Esophagus (tissue), 2 donors: ENCODE results near the gene SMURF1. TPM values are rescaled to one million over a fixed set of nuclear protein-coding genes. Genes with fewer than 3 reads are reported as not detected.
"Not testable (repeated sequence)": the region's sequence is repeated elsewhere in the genome, so short reads cannot be mapped to it uniquely, and the experiment has no call there.

Experiments
- H3K27ac ChIP-seq, 2 donors: one replicate each; pipeline ENCODE4 v1.5.1; 2013; ENCODE audit warnings: low read depth in 2 of 2, mild to moderate bottlenecking in 2 of 2, inconsistent platforms in 1 of 2, low read length in 1 of 2, moderate library complexity in 1 of 2
- H3K27me3 ChIP-seq, 2 donors: one replicate each; pipeline ENCODE4 v1.6.1; 2013; ENCODE audit warnings: low read length in 2 of 2, control low read depth in 1 of 2, mild to moderate bottlenecking in 1 of 2; ENCODE audit not compliant: insufficient read depth in 2 of 2, control insufficient read depth in 1 of 2
- H3K36me3 ChIP-seq, 2 donors: one replicate each; pipeline ENCODE4 v1.6.1; 2013; ENCODE audit warnings: low read length in 1 of 2; ENCODE audit not compliant: control insufficient read depth in 2 of 2, insufficient read depth in 2 of 2
- H3K4me1 ChIP-seq, 2 donors: one replicate each; pipeline ENCODE4 v1.6.1; 2013; ENCODE audit warnings: low read length in 1 of 2; ENCODE audit not compliant: control insufficient read depth in 2 of 2, insufficient read depth in 2 of 2
- H3K4me3 ChIP-seq, 2 donors: one replicate each; pipeline ENCODE4 v1.5.1; 2013; ENCODE audit warnings: low read length in 2 of 2, mild to moderate bottlenecking in 2 of 2, low read depth in 1 of 2, moderate library complexity in 1 of 2
- H3K9me3 ChIP-seq, 2 donors: one replicate each; pipeline ENCODE4 v1.6.1; 2013; ENCODE audit warnings: mild to moderate bottlenecking in 2 of 2, low read depth in 1 of 2, low read length in 1 of 2, moderate library complexity in 1 of 2; ENCODE audit not compliant: control insufficient read depth in 2 of 2, insufficient read depth in 1 of 2
- WGBS, 2 donors: extraction: QIAGEN DNeasy Blood & Tissue Kit; methylation state at CpG; one replicate each; pipeline ENCODE4 v1.1.7; 2013; 5-methylcytosine and 5-hydroxymethylcytosine counted together
- polyA plus RNA-seq, 2 donors: library from polyadenylated mRNA; stranded (reverse); fragments of 200-250 nt; gene quantifications; one replicate each; pipeline ENCODE4 v1.2.3, GENCODE V29; 2013
- donor health status: healthy with polysubstance abuse.
- donor health status: Bipolar disorder and iron deficiency.

Gene SMURF1
- polyA plus RNA-seq, 2 donors: 11.7 to 12.9 TPM

DNA sequence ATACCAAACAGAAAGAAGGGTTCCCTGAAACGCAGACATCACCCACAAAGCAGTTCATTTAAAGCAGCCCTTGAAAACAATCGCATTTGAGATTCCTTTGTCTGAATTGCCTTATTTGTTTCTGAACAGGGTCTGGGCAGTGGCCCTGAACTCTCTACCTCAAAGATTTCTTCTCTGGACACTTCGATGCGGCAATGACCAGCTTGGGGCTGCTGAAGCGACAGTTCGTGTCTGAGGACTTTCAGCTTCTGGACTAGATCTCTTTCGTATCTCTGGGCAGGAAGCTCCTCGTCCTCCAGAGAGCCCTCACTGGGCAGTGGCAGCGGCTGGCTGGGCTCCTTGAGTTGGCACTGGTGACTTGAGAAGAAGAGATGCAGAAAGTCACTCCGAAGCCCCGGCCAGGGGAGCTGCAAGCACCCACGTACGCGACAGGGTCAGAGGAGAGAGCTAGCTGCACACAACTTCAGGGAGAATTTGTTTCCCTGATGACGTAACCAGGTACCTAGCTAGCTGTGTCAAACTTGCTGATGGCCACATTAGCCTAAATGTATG is 96.3 kb downstream of the SMURF1 start:
- Histone ChIP-seq H3K27ac (no peak overlapping the region), H3K36me3 (peaks cover 28 to 39% of the 10 kb centered on the region in 2 donors), H3K4me1 (no peaks in the 10 kb centered on the region), H3K4me3 (no peak overlapping the region), H3K9me3 (no peaks in the 10 kb centered on the region), H3K27me3 (no peaks in the 10 kb centered on the region)
- 93% methylated on average over 15 of the region's 15 CpGs for WGBS, 2 donors

- Histone ChIP-seq H3K9me3 (no peaks in the 10 kb centered on the region), H3K4me3 (no peak overlapping the region), H3K4me1 (no peaks in the 10 kb centered on the region), H3K27ac (no peak overlapping the region), H3K27me3 (no peaks in the 10 kb centered on the region), H3K36me3 (peaks cover 25 to 33% of the 10 kb centered on the region in 2 donors)
- WGBS, 2 donors: 89 to 92% methylated on average over 8 of the region's 8 CpGs
These were observed 97.2 kb downstream of the SMURF1 start for GRCh38 chr7:99046722-99047121.

DNA sequence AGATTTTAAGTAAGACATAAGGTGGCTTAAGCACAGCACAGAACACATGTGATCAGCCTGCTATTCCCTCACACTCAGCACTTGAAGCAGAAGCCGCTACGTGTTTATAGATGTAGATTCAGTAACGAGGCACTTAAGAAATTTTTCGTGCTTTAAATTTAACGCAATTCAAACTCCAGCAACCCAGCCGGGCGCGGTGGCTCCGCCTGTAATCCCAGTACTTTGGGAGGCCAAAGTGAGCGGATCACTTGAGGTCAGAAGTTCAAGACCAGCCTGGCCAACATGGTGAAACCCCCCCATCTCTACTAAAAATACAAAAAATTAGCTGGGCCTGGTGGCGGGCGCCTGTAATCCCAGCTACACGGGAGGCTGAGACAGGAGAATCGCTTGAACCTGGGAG is 97.6 kb downstream of the SMURF1 start:
- not testable (repeated sequence) for H3K4me1 ChIP-seq, H3K9me3 ChIP-seq, H3K4me3 ChIP-seq, H3K27ac ChIP-seq, H3K27me3 ChIP-seq
- H3K36me3 ChIP-seq: peaks cover 24 to 37% of the 10 kb centered on the region in 2 donors
- 87 to 90% methylated on average over 14 of the region's 14 CpGs for WGBS, 2 donors

DNA sequence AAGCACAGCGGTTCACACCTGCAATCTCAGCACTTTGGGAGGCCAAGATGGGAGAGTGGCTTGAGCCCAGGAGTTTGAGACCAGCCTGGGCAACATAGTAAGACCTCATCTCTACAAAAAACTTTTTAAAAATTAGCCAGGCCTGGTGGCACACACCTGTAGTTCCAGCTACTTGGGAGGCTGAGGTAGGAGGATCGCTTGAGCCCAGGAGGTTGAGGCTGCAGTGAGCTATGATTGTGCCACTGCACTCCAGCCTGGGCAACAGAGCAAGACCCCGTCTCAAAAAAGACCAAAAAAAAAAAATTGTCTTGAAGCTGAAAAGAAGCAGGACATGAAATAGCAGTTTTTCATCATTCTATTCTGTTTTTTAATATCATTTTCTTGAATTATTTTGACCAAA is 99.0 kb downstream of the SMURF1 start:
- not testable (repeated sequence) for H3K9me3 ChIP-seq, H3K27me3 ChIP-seq, H3K27ac ChIP-seq, H3K4me3 ChIP-seq, H3K4me1 ChIP-seq
- 89 to 91% methylated on average over 3 of the region's 3 CpGs for WGBS, 2 donors
- peaks cover 19 to 42% of the 10 kb centered on the region in 2 donors for H3K36me3 ChIP-seq

DNA sequence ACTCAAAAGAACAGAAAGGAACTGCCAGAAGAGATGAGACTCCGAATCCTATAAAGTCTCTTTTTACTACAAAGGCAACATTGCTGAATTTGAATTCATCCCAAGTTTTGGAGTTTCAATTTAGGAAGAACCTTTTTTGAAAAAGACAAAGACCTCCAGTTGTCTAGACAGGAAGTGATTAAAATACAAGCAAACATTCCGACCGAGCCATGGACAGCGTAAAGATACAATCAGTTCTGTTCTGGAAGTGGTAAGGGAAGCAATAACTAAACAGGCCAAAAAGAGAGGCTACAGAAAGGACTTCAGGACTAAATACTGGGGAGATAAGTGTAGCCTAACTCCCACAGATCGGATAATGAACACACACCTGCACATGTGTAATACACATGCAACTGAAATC is 101.0 kb downstream of the SMURF1 start:
- Histone ChIP-seq H3K27me3 (no peaks in the 10 kb centered on the region), H3K4me1 (no peaks in the 10 kb centered on the region), H3K27ac (no peak overlapping the region), H3K4me3 (no peak overlapping the region), H3K9me3 (no peaks in the 10 kb centered on the region), H3K36me3 (peaks cover 16 to 42% of the 10 kb centered on the region in 2 donors)
- 76% methylated on average over 5 of the region's 5 CpGs for WGBS, 2 donors

DNA sequence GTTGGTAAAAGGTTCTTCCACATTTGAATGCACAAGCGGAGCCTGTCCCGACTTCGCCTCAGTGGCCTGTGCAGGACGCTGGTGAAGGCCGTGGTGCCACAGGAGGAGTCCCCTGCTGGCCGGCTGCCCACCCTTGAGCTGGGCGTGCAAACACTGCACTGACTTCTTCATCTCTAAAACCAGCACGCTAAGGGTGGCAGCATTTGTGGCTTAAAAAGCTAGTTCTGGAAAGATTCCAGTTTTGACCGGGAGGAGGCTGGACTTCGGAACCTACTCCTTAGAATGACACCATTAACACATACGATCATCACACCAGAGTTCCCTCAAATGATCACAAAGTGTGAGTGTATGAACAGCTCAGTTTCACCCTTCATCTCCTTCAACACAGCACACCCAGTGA is 102.4 kb downstream of the SMURF1 start:
- Histone ChIP-seq H3K9me3 (no peaks in the 10 kb centered on the region), H3K27me3 (no peaks in the 10 kb centered on the region), H3K4me3 (no peak overlapping the region), H3K27ac (no peak overlapping the region), H3K4me1 (no peaks in the 10 kb centered on the region), H3K36me3 (peaks cover 24 to 43% of the 10 kb centered on the region in 2 donors)
- WGBS, 2 donors: 66 to 70% methylated on average over 11 of the region's 11 CpGs

DNA sequence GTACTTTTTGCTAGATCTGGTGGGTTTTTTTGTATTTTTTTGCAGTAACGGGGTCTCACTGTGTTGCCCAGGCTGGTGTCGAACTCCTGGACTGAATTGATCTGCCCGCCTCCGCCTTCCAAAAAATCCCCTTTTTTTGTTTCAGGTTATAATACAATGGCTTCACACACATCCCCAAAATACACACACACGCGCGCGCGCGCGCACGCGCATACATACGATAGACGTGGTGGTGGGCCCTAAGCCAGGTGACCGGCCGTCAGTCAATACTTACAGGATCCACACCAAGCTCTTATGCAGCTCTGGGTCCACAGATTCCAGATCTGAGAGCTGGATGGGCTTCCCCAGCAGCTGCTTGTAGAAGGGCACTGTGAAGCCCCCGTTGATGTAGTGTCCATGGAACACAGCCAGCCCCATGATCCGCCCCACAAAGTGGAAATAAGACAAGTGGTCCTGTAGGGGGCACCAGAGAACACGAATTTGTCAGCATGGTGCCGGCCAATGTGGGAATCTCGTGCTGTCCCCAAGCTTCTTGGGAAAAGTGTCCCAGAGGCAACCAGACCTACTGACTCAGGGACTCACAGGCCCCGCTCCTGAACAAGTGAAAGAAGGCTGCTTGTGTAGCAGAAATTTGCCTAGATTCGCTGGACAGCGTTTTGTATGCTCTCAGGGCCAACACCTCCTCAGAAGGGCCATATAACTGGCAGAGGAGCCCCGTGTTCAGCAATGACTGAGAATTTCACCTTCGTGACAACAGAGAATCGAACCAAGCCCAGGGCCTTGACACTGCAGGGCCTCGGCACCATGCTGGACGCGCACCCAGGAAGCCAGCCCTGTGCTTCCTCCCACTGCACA is 103.6 kb downstream of the SMURF1 start:
- WGBS, 2 donors: 67 to 73% methylated on average over 31 of the region's 31 CpGs
- Histone ChIP-seq H3K9me3 (no peaks in the 10 kb centered on the region), H3K27ac (peak overlapping the region; percentile 7 to 78), H3K36me3 (peaks cover 25 to 49% of the 10 kb centered on the region in 2 donors), H3K4me1 (no peaks in the 10 kb centered on the region), H3K4me3 (no peak overlapping the region), H3K27me3 (no peaks in the 10 kb centered on the region)

DNA sequence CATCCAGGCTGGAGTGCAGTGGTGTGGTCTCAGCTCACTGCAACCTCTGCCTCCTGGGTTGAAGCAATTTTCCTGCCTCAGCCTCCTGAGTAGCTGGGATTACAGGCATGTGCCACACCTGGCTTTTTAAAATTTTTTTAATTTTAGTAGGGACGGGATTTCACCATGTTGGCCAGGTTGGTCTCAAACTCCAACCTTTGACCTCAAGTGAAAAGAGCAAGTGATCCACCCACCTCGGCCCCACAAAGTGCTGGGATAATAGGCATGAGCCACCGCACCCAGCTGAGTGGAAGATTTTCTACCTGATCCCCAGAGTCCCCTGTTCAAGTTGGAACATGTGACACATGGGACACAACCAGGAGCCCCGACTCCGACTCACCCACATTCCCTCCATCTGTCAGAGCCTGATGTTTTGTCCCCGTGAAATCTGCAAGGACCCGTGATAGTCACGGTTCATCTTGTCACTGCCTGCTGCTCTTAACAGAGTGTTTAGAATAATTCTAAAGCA is 104.5 kb downstream of the SMURF1 start:
- no peak overlapping the region for H3K4me3 ChIP-seq

GRCh38 chr7:99038086-99038855 is 105.6 kb downstream of the SMURF1 start:
- no peak overlapping the region for H3K4me3 ChIP-seq
- H3K4me1 ChIP-seq: no peaks in the 10 kb centered on the region
- H3K36me3 ChIP-seq: peaks cover 29 to 62% of the 10 kb centered on the region in 2 donors
- no peak overlapping the region for H3K27ac ChIP-seq
- no peaks in the 10 kb centered on the region for H3K9me3 ChIP-seq
- 90 to 91% methylated on average over 25 of the region's 25 CpGs for WGBS, 2 donors
- no peaks in the 10 kb centered on the region for H3K27me3 ChIP-seq

More for the DNA sequence above, 104.5 kb downstream of the SMURF1 start:
- no peaks in the 10 kb centered on the region for H3K9me3 ChIP-seq
- H3K36me3 ChIP-seq: peaks cover 23 to 56% of the 10 kb centered on the region in 2 donors
- no peaks in the 10 kb centered on the region for H3K27me3 ChIP-seq
- H3K4me1 ChIP-seq: no peaks in the 10 kb centered on the region
- H3K27ac ChIP-seq: no peak overlapping the region
- WGBS, 2 donors: 70 to 72% methylated on average over 8 of the region's 8 CpGs
